Thymus (tissue), 2 donors: Measurements from ENCODE around the gene ACSL3. TPM values are rescaled to one million over a fixed set of nuclear protein-coding genes. Genes with fewer than 3 reads are reported as not detected.

Experiments
- polyA plus RNA-seq: library from polyadenylated mRNA; stranded (reverse); fragments of 200-250 nt; gene quantifications from one replicate; pipeline ENCODE4 v1.2.3, GENCODE V29; 2013
- total RNA-seq: library from RNA; stranded (reverse); fragments of 120-200 nt; gene quantifications from one replicate; pipeline ENCODE4 v1.2.4, GENCODE V29; 2013
- donor health status: healthy.

The ACSL3 gene
- total and polyA plus RNA-seq, 2 donors: 32.9 to 40.7 TPM

Other genes with a start within 250 kb of the ACSL3 start
- 13.5 TPM for gene FARSB, start 204.9 kb upstream of the ACSL3 start, total RNA-seq
- gene FARSB, start 204.9 kb upstream of the ACSL3 start, polyA plus RNA-seq: 15.9 TPM
- gene MOGAT1, start 189.4 kb upstream of the ACSL3 start, total RNA-seq: not detected
- gene MOGAT1, start 189.4 kb upstream of the ACSL3 start, polyA plus RNA-seq: not detected
- gene KCNE4, start 191.2 kb downstream of the ACSL3 start, total RNA-seq: 0.71 TPM
- 2.1 TPM for gene KCNE4, start 191.2 kb downstream of the ACSL3 start, polyA plus RNA-seq